Measurements from ENCODE around the gene DOCK1. TPM values are rescaled to one million over a fixed set of nuclear protein-coding genes. Genes with fewer than 3 reads are reported as not detected.

DOCK1 gene
- polyA plus RNA-seq, 6 donors from 2014 or later, result not detected

- Mint-ChIP-seq H3K4me3 (no peak overlapping the region), H3K4me1 (no peaks in the 10 kb centered on the region), H3K9me3 (peaks cover 0 to 4% (median 0%) of the 10 kb centered on the region in 7 donors), H3K36me3 (no peaks in the 10 kb centered on the region), H3K27me3 (no peaks in the 10 kb centered on the region), H3K27ac (no peak overlapping the region)
- no peak for ATAC-seq (ENCODE audit: low read depth in 2 of 2)
- DNase-seq, result no peak
These were observed 523.3 kb downstream of the DOCK1 start for GRCh38 chr10:127428385-127428980.

DNA sequence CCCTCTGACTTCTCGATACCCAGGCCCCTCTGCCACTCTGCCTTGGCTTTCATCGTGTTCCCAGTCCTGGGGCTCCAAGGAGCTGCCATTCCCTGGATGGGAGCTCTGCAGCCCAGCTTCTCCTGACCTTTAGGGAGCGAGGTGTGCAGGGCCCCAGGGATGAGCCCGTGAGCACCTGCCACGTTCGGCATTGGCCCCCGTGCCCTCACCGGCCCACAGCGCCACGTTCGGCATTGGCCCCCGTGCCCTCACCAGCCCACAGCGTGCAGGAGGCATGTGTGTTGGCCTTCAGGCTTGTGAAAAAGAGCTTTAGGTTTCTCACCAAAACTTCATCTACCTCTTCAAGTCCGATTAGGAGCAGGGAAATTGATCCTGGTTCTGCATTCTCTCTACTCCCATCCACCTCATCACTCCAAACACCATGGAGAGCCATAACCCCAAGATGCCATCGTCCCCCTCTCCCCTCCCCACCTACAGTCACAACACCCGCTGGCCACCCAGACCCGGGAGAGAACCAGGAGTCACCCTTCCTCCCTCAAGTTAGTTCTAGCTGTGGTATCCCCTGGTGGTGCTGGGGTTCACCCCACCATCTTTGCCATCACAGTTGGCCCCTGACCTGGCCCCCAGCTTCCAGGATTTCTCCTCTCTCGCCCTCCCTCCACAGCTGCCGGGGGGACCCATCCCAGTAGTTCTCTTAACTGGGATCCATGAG is 524.5 kb downstream of the DOCK1 start:
- DNase-seq (no peak), ATAC-seq (ENCODE audit: low read depth in 2 of 2) (no peak)
- no peaks in the 10 kb centered on the region for H3K4me1 Mint-ChIP-seq
- no peak overlapping the region for H3K27ac Mint-ChIP-seq
- H3K4me3 Mint-ChIP-seq, result no peak overlapping the region
- H3K36me3 Mint-ChIP-seq, result no peaks in the 10 kb centered on the region
- peaks cover 0 to 7% (median 0%) of the 10 kb centered on the region in 7 donors for H3K9me3 Mint-ChIP-seq
- H3K27me3 Mint-ChIP-seq, result no peaks in the 10 kb centered on the region

- DNase-seq, result no peak
- no peak for ATAC-seq (ENCODE audit: low read depth in 2 of 2)
- H3K27me3 Mint-ChIP-seq, result no peaks in the 10 kb centered on the region
- no peak overlapping the region for H3K27ac Mint-ChIP-seq
- H3K4me1 Mint-ChIP-seq, result no peaks in the 10 kb centered on the region
- H3K9me3 Mint-ChIP-seq, result peaks cover 0 to 7% (median 0%) of the 10 kb centered on the region in 7 donors
- no peak overlapping the region for H3K4me3 Mint-ChIP-seq
- H3K36me3 Mint-ChIP-seq, result no peaks in the 10 kb centered on the region
These were observed 526.3 kb downstream of the DOCK1 start for GRCh38 chr10:127431525-127431924.

DNA sequence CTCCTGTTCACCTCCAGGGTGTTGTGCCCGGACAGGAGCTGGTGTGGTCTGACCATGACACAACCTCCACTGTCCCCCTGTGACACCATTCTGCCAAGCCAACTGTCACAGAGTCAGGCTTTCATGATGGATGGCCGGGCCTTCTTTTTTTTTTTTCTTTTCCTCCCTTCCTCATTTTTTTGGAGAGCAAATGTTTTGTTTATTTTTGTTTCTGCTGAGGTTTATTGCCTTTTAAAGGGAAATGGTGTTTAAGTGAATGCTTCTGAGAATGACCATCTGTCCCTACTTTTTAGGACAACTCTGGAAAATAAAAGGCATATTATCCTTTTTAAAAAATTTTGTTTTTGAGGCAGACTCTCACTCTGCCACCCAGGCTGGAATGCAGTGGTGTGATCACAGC is 528.8 kb downstream of the DOCK1 start:
- ATAC-seq (ENCODE audit: low read depth in 2 of 2) (no peak), DNase-seq (no peak)
- H3K4me1 Mint-ChIP-seq, result no peaks in the 10 kb centered on the region
- no peaks in the 10 kb centered on the region for H3K27me3 Mint-ChIP-seq
- H3K27ac Mint-ChIP-seq, result no peak overlapping the region
- peaks cover 0 to 7% (median 0%) of the 10 kb centered on the region in 7 donors for H3K9me3 Mint-ChIP-seq
- H3K36me3 Mint-ChIP-seq, result no peaks in the 10 kb centered on the region
- no peak overlapping the region for H3K4me3 Mint-ChIP-seq

DNA sequence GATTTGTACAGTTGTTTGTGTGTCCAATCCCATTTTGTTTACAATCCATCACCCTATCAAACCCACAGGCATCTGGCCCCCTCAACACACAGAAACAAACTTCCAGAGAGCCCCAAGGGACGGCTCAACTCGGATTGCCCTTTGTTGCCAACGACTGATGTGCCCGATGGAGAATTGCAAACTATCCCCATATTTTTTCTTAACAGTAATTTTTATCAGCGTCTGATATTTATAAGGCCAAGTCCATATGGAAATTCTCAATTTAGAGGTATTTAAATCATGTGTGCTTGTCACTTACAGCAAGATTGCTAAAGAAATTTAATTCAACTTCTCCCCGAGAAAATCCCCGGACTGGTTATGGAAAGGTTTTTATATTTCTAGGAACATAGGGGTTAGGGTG is 530.0 kb downstream of the DOCK1 start:
- DNase-seq (no peak), ATAC-seq (ENCODE audit: low read depth in 2 of 2) (no peak)
- Mint-ChIP-seq H3K36me3 (no peaks in the 10 kb centered on the region), H3K9me3 (peaks cover 0 to 3% (median 0%) of the 10 kb centered on the region in 7 donors), H3K4me1 (no peaks in the 10 kb centered on the region), H3K27ac (no peak overlapping the region), H3K27me3 (no peaks in the 10 kb centered on the region), H3K4me3 (no peak overlapping the region)

- H3K27me3 Mint-ChIP-seq, result no peaks in the 10 kb centered on the region
- peaks cover 0 to 2% (median 0%) of the 10 kb centered on the region in 7 donors for H3K9me3 Mint-ChIP-seq
- no peaks in the 10 kb centered on the region for H3K4me1 Mint-ChIP-seq
- no peaks in the 10 kb centered on the region for H3K36me3 Mint-ChIP-seq
- ATAC-seq (ENCODE audit: low read depth in 2 of 2) (no peak), DNase-seq (no peak)
- peak overlapping the region in 1 of 8 donors; percentile 10 for H3K4me3 Mint-ChIP-seq
- no peak overlapping the region for H3K27ac Mint-ChIP-seq
These were observed 535.1 kb downstream of the DOCK1 start for GRCh38 chr10:127440371-127440770.

DNA sequence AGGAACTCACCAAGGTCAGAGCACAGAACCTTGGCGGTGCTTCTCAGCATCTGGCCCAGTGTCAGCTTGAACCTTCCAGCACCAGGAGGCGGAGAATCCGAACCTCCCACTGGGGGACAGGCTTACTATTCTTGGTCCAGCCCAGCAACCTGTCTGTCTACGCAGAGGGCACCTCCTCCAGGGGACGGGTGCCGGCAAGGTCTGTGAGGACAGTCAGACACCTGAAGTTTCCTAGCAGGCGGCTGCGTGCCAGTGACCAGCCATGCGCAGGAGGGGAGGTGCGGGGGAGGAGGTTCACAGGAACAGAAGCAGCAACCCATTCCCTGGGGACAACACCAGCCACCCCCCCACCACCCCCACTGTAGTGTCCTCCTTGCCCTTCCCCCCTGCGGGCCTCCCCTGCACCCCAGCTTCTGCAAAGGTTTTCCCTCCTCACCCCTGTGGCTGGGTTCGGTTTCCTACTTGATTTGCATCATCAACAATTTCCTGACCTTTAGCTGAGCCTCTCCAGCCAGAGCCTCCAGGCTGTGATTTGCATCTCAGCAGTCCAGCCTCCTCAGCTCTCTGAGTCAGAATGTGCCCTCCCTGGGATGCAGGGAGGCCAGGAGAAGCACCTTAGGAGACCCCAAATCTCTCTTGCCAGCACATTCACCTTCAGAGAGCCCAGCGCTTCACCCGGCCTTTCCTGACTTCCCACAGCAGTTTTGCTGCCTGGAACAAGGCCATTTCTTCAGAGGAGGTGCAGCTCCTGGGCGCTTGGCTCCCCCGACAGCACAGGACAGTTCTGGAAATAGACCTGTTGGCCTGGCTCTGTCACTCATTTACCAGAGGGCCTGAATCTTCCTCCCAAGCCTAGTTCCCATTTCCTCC is 536.4 kb downstream of the DOCK1 start:
- Mint-ChIP-seq H3K4me3 (no peak overlapping the region), H3K27me3 (no peaks in the 10 kb centered on the region), H3K4me1 (no peaks in the 10 kb centered on the region), H3K9me3 (peaks cover 0 to 2% (median 0%) of the 10 kb centered on the region in 7 donors), H3K36me3 (no peaks in the 10 kb centered on the region), H3K27ac (no peak overlapping the region)
- DNase-seq, result no peak
- ATAC-seq (ENCODE audit: low read depth in 2 of 2), result no peak

GRCh38 chr10:127442220-127442525 is 536.9 kb downstream of the DOCK1 start:
- no peaks in the 10 kb centered on the region for H3K36me3 Mint-ChIP-seq
- no peaks in the 10 kb centered on the region for H3K4me1 Mint-ChIP-seq
- ATAC-seq (ENCODE audit: low read depth in 2 of 2), result no peak
- H3K4me3 Mint-ChIP-seq, result no peak overlapping the region
- no peaks in the 10 kb centered on the region for H3K27me3 Mint-ChIP-seq
- no peak for DNase-seq
- no peaks in the 10 kb centered on the region for H3K9me3 Mint-ChIP-seq
- peak overlapping the region in 1 of 6 donors; percentile 21 for H3K27ac Mint-ChIP-seq

DNA sequence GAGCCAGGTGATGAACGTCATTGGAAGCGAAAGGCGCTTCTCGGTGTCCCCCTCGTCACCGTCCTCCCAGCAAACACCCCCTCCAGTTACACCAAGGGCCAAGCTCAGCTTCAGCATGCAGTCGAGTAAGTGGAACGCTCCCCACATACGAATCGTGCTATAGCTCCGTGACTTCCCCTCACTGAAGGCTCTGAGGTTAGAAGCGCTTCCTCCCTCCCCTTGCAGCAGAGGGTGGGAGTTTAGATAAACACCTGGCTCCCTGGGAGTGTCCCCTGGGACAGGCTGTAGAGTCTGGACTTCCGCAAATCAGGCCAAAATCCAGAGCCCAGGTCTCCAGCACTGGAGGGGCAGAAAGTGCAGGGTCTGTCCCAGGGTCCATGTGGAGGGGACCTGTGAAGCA is 538.9 kb downstream of the DOCK1 start:
- H3K4me3 Mint-ChIP-seq, result no peak overlapping the region

DNA sequence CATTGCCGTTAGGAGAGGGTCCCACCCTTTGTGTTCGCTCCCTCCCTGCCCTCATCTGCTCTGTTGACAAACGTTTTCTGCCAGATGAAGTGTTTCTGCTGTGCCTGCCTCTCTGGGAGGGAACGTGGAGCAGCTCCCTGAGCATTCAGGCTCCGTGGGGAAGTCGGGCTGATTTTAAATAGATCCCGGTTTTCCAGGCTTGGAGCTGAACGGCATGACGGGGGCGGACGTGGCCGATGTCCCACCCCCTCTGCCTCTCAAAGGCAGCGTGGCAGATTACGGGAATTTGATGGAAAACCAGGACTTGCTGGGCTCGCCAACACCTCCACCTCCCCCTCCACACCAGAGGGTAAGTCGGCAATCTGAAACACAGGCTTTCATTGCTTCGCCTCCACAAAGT is 542.0 kb downstream of the DOCK1 start:
- Mint-ChIP-seq H3K4me3 (no peak overlapping the region), H3K9me3 (no peaks in the 10 kb centered on the region), H3K4me1 (no peaks in the 10 kb centered on the region), H3K36me3 (no peaks in the 10 kb centered on the region), H3K27me3 (no peaks in the 10 kb centered on the region), H3K27ac (no peak overlapping the region)
- ATAC-seq (ENCODE audit: low read depth in 2 of 2), result no peak
- DNase-seq, result no peak

More for the DNA sequence above, 538.9 kb downstream of the DOCK1 start:
- DNase-seq, result no peak
- Mint-ChIP-seq H3K9me3 (no peaks in the 10 kb centered on the region), H3K27ac (no peak overlapping the region), H3K27me3 (no peaks in the 10 kb centered on the region), H3K36me3 (no peaks in the 10 kb centered on the region), H3K4me1 (no peaks in the 10 kb centered on the region)
- no peak for ATAC-seq (ENCODE audit: low read depth in 2 of 2)

DNA sequence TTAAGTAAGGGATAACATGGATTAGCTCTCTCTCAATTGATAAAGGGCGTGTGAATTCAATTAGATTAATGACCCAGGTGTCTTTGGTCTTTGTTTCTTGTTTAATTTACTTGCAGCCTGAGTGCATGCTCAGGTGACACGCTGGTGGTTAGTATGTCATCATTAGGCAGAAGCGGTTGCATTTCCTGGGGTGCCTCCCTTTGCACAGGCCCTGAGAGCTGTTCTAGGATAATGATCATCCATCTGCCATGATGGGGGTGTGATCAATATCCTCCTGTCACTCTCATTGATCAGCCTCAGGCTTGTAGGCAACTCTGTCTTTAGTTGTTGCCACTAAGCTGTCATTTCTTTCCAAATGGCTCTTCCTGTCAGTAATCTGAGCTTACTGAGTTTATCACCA is 544.3 kb downstream of the DOCK1 start:
- Mint-ChIP-seq H3K27me3 (no peaks in the 10 kb centered on the region), H3K4me1 (no peaks in the 10 kb centered on the region), H3K4me3 (no peak overlapping the region), H3K36me3 (no peaks in the 10 kb centered on the region), H3K9me3 (no peaks in the 10 kb centered on the region), H3K27ac (no peak overlapping the region)
- no peak for ATAC-seq (ENCODE audit: low read depth in 2 of 2)
- DNase-seq, result no peak

GRCh38 chr10:127450644-127451043 is 545.4 kb downstream of the DOCK1 start:
- Mint-ChIP-seq H3K4me1 (no peaks in the 10 kb centered on the region), H3K27ac (peak overlapping the region in 1 of 6 donors; percentile 7), H3K27me3 (no peaks in the 10 kb centered on the region), H3K4me3 (no peak overlapping the region), H3K9me3 (no peaks in the 10 kb centered on the region), H3K36me3 (no peaks in the 10 kb centered on the region)
- DNase-seq, result no peak
- ATAC-seq (ENCODE audit: low read depth in 2 of 2), result no peak

DNA sequence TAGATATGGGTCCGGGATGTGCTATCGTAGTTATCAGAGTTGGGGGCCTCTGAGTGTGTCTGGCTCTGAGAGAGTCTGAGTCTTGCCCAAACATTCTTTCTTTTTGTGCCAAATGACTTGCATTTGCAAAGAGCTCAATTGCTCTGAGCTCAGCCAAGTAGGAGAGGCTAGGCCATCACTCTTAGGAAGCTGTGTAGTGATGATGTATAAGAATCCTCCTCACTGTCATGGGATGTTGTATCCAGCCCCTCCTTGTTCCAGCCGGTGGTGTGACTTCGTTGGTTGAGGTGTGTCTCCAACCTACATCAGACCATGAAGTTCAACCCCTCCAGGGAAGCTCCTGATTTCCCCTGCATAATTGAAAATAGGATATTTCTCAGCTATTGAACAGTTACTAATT is 546.4 kb downstream of the DOCK1 start:
- H3K4me1 Mint-ChIP-seq, result no peaks in the 10 kb centered on the region

GRCh38 chr10:127452568-127452967 is 547.3 kb downstream of the DOCK1 start:
- Mint-ChIP-seq H3K27ac (no peak overlapping the region), H3K36me3 (no peaks in the 10 kb centered on the region)

More for the DNA sequence above, 546.4 kb downstream of the DOCK1 start:
- H3K27ac Mint-ChIP-seq, result no peak overlapping the region
- no peaks in the 10 kb centered on the region for H3K27me3 Mint-ChIP-seq
- ATAC-seq (ENCODE audit: low read depth in 2 of 2) (no peak), DNase-seq (no peak)
- peaks cover 0 to 7% (median 0%) of the 10 kb centered on the region in 7 donors for H3K9me3 Mint-ChIP-seq
- no peak overlapping the region for H3K4me3 Mint-ChIP-seq
- H3K36me3 Mint-ChIP-seq, result no peaks in the 10 kb centered on the region

More at GRCh38 chr10:127452568-127452967, 547.3 kb downstream of the DOCK1 start:
- DNase-seq, result no peak
- peaks cover 0 to 7% (median 0%) of the 10 kb centered on the region in 7 donors for H3K9me3 Mint-ChIP-seq
- H3K27me3 Mint-ChIP-seq, result no peaks in the 10 kb centered on the region
- H3K4me1 Mint-ChIP-seq, result no peaks in the 10 kb centered on the region
- no peak for ATAC-seq (ENCODE audit: low read depth in 2 of 2)
- no peak overlapping the region for H3K4me3 Mint-ChIP-seq

Measured in naive B cell (primary cell).